A549 (cell line): ENCODE results near the gene CMIP. TPM values are rescaled to one million over a fixed set of nuclear protein-coding genes. Genes with fewer than 3 reads are reported as not detected.

ENCODE experiments used
- ATAC-seq, 2 experiments: fragments of 200-7000 bp in 1 of 2; fragments of >200 bp in 1 of 2; cut with Nextera tagmentation in 1 of 2; cut with Tn5 transposase in 1 of 2; 3 replicates each; pipeline versions ENCODE4 v1.8.0 to v1.9.1; 2018 to 2020; ENCODE audit warnings: mild to moderate bottlenecking in 1 of 2, moderate library complexity in 1 of 2
- CTCF ChIA-PET: fragments of 300-600 bp; sonication (Branson Sonifier 250); formaldehyde crosslinking; extraction: SDS; loops from one replicate; lab custom pipeline; 2021; ENCODE audit warnings: antibody characterized with exemption, inconsistent platforms; lab: Yijun Ruan, JAX
- POLR2A ChIA-PET: fragments of 350-600 bp; formaldehyde crosslinking; extraction: SDS; loops from one replicate; lab custom pipeline; 2021; ENCODE audit warnings: antibody characterized with exemption, inconsistent platforms; lab: Yijun Ruan, JAX
- DNase-seq, 2 experiments: peaks; one replicate each; pipeline versions ENCODE4 v3.0.0 to v3.0.0-alpha.2; 2011 to 2016; ENCODE audit warnings: low read depth in 1 of 2, low spot score in 1 of 2
- FAIRE-seq: peaks from 2 replicates; lab custom pipeline; 2011; peaks lifted over from hg19 to GRCh38; lab: Jason Lieb, UNC
- H3K27ac ChIP-seq, 2 experiments: fragments of >200 bp; sonication (Bioruptor Twin); formaldehyde crosslinking; 3 replicates each; pipeline ENCODE4 v1.5.1; 2016 to 2017
- H3K4me1 ChIP-seq: fragments of >200 bp; sonication (Bioruptor Twin); formaldehyde crosslinking; 3 replicates; pipeline ENCODE4 v1.6.1; 2016
- H3K4me2 ChIP-seq: fragments of >200 bp; sonication (Bioruptor Twin); formaldehyde crosslinking; 3 replicates; pipeline ENCODE4 v1.6.1; 2016
- H3K4me3 ChIP-seq: fragments of >200 bp; sonication (Bioruptor Twin); formaldehyde crosslinking; 3 replicates; pipeline ENCODE4 v1.5.1; 2016
- H3K9me3 ChIP-seq: fragments of >200 bp; sonication (Bioruptor Twin); formaldehyde crosslinking; 3 replicates; pipeline ENCODE4 v1.6.1; 2016
- ATOH8 ChIP-seq: fragments of 250-450 bp; sonication (Bioruptor Pico); IDR thresholded peaks from 2 replicates; pipeline ENCODE4 v1.5.0; 2020; ENCODE audit warnings: low read depth, mild to moderate bottlenecking, moderate library complexity
- CBX8 ChIP-seq: fragments of 200-600 bp; sonication (generic); IDR thresholded peaks from 2 replicates; pipeline ENCODE4 v1.6.1; 2016
- CHD2 ChIP-seq: fragments of 150-350 bp; IDR thresholded peaks from 2 replicates; pipeline ENCODE4 v1.6.1; 2014; ENCODE audit warnings: low read length; ENCODE audit not compliant: partially characterized antibody
- E2F6 ChIP-seq: IDR thresholded peaks from 2 replicates; pipeline ENCODE4 v1.6.1; 2012; ENCODE audit warnings: low read depth, borderline replicate concordance
- EHMT2 ChIP-seq: fragments of 200-600 bp; sonication (generic); IDR thresholded peaks from 2 replicates; pipeline ENCODE4 v1.6.1; 2016; ENCODE audit warnings: antibody characterized with exemption, low read depth, mild to moderate bottlenecking, moderate library complexity
- FOSL2 ChIP-seq, 2 experiments: fragments of 450-650 bp in 1 of 2; fragments of >200 bp in 1 of 2; sonication (Bioruptor Twin) in 1 of 2; formaldehyde crosslinking; IDR thresholded peaks; 2 replicates each; pipeline versions ENCODE4 v1.5.0 to v1.6.1; 2016 to 2020; ENCODE audit warnings: mild to moderate bottlenecking in 1 of 2, moderate library complexity in 1 of 2
- GATA3 ChIP-seq: IDR thresholded peaks from 2 replicates; pipeline ENCODE4 v1.6.1; 2012; ENCODE audit warnings: borderline replicate concordance
- HDAC2 ChIP-seq: fragments of 200-600 bp; sonication (generic); IDR thresholded peaks from 2 replicates; pipeline ENCODE4 v1.6.1; 2016
- HES2 ChIP-seq: fragments of >200 bp; sonication (Bioruptor Twin); formaldehyde crosslinking; IDR thresholded peaks from 2 replicates; pipeline ENCODE4 v1.6.1; 2016
- JUNB ChIP-seq: fragments of >200 bp; sonication (Bioruptor Twin); formaldehyde crosslinking; IDR thresholded peaks from 2 replicates; pipeline ENCODE4 v1.6.1; 2016
- KDM1A ChIP-seq: fragments of 200-600 bp; sonication (generic); IDR thresholded peaks from 2 replicates; pipeline ENCODE4 v1.6.1; 2016; ENCODE audit warnings: low read depth, mild to moderate bottlenecking
- PHF8 ChIP-seq: fragments of 200-600 bp; sonication (generic); IDR thresholded peaks from 2 replicates; pipeline ENCODE4 v1.6.1; 2016; ENCODE audit warnings: low read depth, mild to moderate bottlenecking, antibody characterized with exemption, moderate library complexity, borderline replicate concordance
- POLR2A ChIP-seq: IDR thresholded peaks from 2 replicates; pipeline ENCODE4 v1.6.1; 2012; ENCODE audit warnings: mild to moderate bottlenecking, low read length
- POLR2AphosphoS2 ChIP-seq: conservative IDR thresholded peaks from 2 replicates; pipeline ENCODE4 v1.6.1; 2012; ENCODE audit warnings: low read length, improper control_type of control experiment, inconsistent platforms
- RCOR1 ChIP-seq: fragments of 150-350 bp; IDR thresholded peaks from 2 replicates; pipeline ENCODE4 v1.6.1; 2014; ENCODE audit warnings: antibody characterized with exemption, low read length, low read depth
- SMC3 ChIP-seq: fragments of >200 bp; sonication (Bioruptor Twin); formaldehyde crosslinking; IDR thresholded peaks from 3 replicates; pipeline ENCODE4 v1.6.1; 2018; ENCODE audit warnings: inconsistent platforms
- SREBF2 ChIP-seq: fragments of 450-650 bp; IDR thresholded peaks from 2 replicates; pipeline ENCODE4 v1.6.1; 2014; ENCODE audit warnings: mild to moderate bottlenecking, moderate library complexity
- WGBS: methylation state at CpG from one replicate; pipeline ENCODE4 v1.1.6; 2017; ENCODE audit errors: missing lambda C conversion rate; 5-methylcytosine and 5-hydroxymethylcytosine counted together
- polyA plus RNA-seq, 4 experiments: library from polyadenylated mRNA; depleted of rRNA in 3 of 4; stranded (reverse); fragments of >200 nt; fragmentation: RNase III in 1 of 4; extraction: RNeasy Plus Mini Kit Qiagen cat#74134 plus additional on column Dnase treatment in 1 of 4; gene quantifications; 2 replicates in 3 of 4; 3 replicates in 1 of 4; pipeline ENCODE4 v1.2.3, GENCODE V29; 2011 to 2017

Gene CMIP
- polyA plus RNA-seq, 2 of the 4 experiments (the other 2 are of a cell fraction): 21.6 to 125 TPM

DNA sequence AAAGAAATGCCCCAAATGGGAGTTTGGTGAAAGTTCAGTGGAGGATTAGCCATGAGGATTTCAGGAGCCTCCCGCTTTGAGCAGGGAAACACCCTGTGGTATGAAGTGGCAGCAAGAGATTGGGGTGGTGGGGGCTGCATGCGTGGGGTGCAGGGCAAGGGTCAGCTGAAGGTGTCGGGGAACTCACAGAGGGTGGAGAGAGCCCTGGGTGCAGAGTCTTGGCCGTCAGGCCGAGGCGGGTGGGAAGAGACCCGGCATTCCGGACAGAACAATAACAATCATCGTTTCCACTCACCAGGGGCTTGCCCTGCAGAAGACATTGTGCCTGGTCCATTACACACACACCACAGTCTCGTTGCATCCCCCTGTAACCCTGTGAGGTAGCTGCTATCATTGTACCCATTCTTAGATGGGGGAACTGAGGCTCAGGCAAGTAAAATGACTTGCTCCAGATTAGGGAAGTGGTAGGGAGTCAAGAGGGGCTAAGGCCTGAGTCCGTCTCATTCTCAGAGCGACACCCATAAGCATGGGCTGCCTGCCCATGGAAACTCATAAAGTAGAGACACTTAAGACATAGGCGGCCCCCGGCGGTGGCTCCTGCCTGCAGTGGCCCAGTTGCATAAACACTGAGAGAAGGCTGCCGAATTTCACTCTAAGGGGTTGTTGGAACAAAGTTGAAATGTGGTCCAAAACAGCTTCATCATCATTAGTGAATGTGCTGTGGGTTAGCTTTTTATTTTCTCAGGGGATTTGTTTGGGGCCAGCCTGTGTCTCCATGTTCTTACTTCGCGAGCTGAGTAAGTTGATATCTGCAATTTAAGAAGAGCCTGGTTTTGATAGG lies 93.3 kb downstream of the CMIP start:
- POLR2A ChIA-PET: no interaction called here
- H3K9me3 ChIP-seq: no peaks in the 10 kb centered on the region
- DNase-seq (no peak), FAIRE-seq (no peak), ATAC-seq (no peak)
- WGBS: 91% methylated on average over 18 of the region's 18 CpGs
- no peak overlapping the region for H3K4me3 ChIP-seq
- peak overlapping the region; percentile 6 to 58; a peak in 4 of 6 replicates for H3K27ac ChIP-seq
- peak overlapping the region; percentile 23 for H3K4me2 ChIP-seq
- TF ChIP-seq GATA3 (no peak), POLR2A (no peak), KDM1A (no peak), SREBF2 (no peak), EHMT2 (no peak)
- CTCF ChIA-PET: interaction anchor here (0.6 to 2.8 kb wide), 5 partner anchors 11 to 333 kb away, joined by 3 to 10 read pairs (median 4); no protein-coding TSS in a partner anchor
- H3K4me1 ChIP-seq: peaks cover 94% of the 10 kb centered on the region

GRCh38 chr16:81539009-81539758 lies 94.6 kb downstream of the CMIP start:
- WGBS: 73% methylated on average over 18 of the region's 18 CpGs
- no peak for DNase-seq
- TF ChIP-seq POLR2AphosphoS2: no peak
- no peak for TF ChIP-seq RCOR1
- TF ChIP-seq JUNB: no peak
- no peak for TF ChIP-seq ATOH8 (CRISPR knock-in tag)
- TF ChIP-seq KDM1A: no peak
- no peak for TF ChIP-seq FOSL2 (IDR thresholded peaks at IDR 0.05)
- no peak for TF ChIP-seq FOSL2 (CRISPR knock-in tag; IDR thresholded peaks at IDR 0.05)
- ATAC-seq: peak in 1 of 2 experiments; percentile 25; a peak in 3 of 6 replicates
- no peak for FAIRE-seq
- POLR2A ChIA-PET: no interaction called here
- peak overlapping the region; percentile 23; the same call in 2 of the 3 replicates for H3K4me2 ChIP-seq
- peak overlapping the region; percentile 12 to 69; a peak in 3 of 6 replicates for H3K27ac ChIP-seq
- no peaks in the 10 kb centered on the region for H3K9me3 ChIP-seq
- peaks cover 94% of the 10 kb centered on the region for H3K4me1 ChIP-seq
- no peak overlapping the region for H3K4me3 ChIP-seq
- CTCF ChIA-PET: interaction anchor here (0.6 to 2.8 kb wide), 4 partner anchors 12 to 334 kb away, joined by 4 to 10 read pairs (median 5); no protein-coding TSS in a partner anchor

GRCh38 chr16:81539759-81540472 lies 95.3 kb downstream of the CMIP start:
- Histone ChIP-seq H3K9me3 (no peaks in the 10 kb centered on the region), H3K27ac (peak overlapping the region; percentile 4 to 69; a peak in 3 of 6 replicates), H3K4me1 (peaks cover 94% of the 10 kb centered on the region), H3K4me2 (no peak overlapping the region), H3K4me3 (no peak overlapping the region)
- TF ChIP-seq EHMT2 (no peak), HDAC2 (no peak), E2F6 (no peak), HES2 (no peak), CHD2 (no peak), SMC3 (no peak), PHF8 (no peak), CBX8 (no peak)
- WGBS: 88% methylated on average over 19 of the region's 19 CpGs
- no peak for DNase-seq
- ChIA-PET POLR2A (no interaction called here), CTCF (interaction anchor here (1.8 to 2.8 kb wide), 2 partner anchors 13 to 18 kb away, joined by 6 to 10 read pairs; no protein-coding TSS in a partner anchor)
- no peak; a peak in 2 of 6 replicates for ATAC-seq
- no peak for FAIRE-seq
